ENCODE data around the gene GALK2.

DNA sequence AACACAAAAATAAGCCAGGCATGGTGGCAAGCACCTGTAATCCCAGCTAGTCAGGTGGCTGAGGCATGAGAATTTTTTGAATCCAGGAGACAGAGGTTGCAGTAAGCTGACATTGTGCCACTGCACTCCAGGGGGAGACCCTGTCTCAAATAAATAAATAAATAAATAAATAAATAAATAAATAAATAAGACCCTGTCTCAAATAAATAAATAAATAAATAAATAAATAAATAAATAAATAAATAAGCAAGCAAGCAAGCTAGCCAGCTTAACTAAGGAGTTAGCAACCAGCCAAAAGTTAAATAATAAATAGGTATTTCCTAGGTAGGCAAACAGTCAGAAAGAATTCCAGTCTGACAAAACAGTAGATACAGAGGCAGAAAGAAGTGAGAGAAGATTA lies 123.9 kb downstream of the GALK2 start:
- TF ChIP-seq, protein P1, sequence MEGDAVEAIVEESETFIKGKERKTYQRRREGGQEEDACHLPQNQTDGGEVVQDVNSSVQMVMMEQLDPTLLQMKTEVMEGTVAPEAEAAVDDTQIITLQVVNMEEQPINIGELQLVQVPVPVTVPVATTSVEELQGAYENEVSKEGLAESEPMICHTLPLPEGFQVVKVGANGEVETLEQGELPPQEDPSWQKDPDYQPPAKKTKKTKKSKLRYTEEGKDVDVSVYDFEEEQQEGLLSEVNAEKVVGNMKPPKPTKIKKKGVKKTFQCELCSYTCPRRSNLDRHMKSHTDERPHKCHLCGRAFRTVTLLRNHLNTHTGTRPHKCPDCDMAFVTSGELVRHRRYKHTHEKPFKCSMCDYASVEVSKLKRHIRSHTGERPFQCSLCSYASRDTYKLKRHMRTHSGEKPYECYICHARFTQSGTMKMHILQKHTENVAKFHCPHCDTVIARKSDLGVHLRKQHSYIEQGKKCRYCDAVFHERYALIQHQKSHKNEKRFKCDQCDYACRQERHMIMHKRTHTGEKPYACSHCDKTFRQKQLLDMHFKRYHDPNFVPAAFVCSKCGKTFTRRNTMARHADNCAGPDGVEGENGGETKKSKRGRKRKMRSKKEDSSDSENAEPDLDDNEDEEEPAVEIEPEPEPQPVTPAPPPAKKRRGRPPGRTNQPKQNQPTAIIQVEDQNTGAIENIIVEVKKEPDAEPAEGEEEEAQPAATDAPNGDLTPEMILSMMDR (IDR thresholded peaks at IDR 0.05): no peak
- TF ChIP-seq POLR2A (IDR thresholded peaks at IDR 0.05): no peak
